ENCODE results near the gene AKT3. TPM values are rescaled to one million over a fixed set of nuclear protein-coding genes. Genes with fewer than 3 reads are reported as not detected.

Gene AKT3
- total RNA-seq, 1 donor from 2014 or later, result 38.5 TPM

GRCh38 chr1:243575070-243575469, 275.0 kb downstream of the AKT3 start:
- Mint-ChIP-seq H3K4me3 (no peak overlapping the region), H3K27ac (no peak overlapping the region), H3K36me3 (ENCODE audit: low read depth) (peaks cover 11% of the 10 kb centered on the region), H3K27me3 (no peaks in the 10 kb centered on the region), H3K4me1 (no peaks in the 10 kb centered on the region), H3K9me3 (no peaks in the 10 kb centered on the region)
- intact Hi-C loops (cut with micrococcal nuclease), result no loop called here
- no peak for DNase-seq

- no peaks in the 10 kb centered on the region for H3K27me3 Mint-ChIP-seq
- no peak for DNase-seq
- no peak overlapping the region for H3K4me3 Mint-ChIP-seq
- no peaks in the 10 kb centered on the region for H3K4me1 Mint-ChIP-seq
- no peak overlapping the region for H3K27ac Mint-ChIP-seq
- H3K36me3 Mint-ChIP-seq (ENCODE audit: low read depth), result peaks cover 11% of the 10 kb centered on the region
- H3K9me3 Mint-ChIP-seq, result no peaks in the 10 kb centered on the region
- intact Hi-C loops (cut with micrococcal nuclease), result no loop called here
Measured at GRCh38 chr1:243572940-243573339, 277.1 kb downstream of the AKT3 start.

- Mint-ChIP-seq H3K4me1 (no peaks in the 10 kb centered on the region), H3K27ac (no peak overlapping the region), H3K4me3 (no peak overlapping the region), H3K36me3 (ENCODE audit: low read depth) (peaks cover 11% of the 10 kb centered on the region), H3K9me3 (no peaks in the 10 kb centered on the region), H3K27me3 (no peaks in the 10 kb centered on the region)
- intact Hi-C loops (cut with micrococcal nuclease), result no loop called here
- DNase-seq, result no peak
Measured at GRCh38 chr1:243568793-243569192, 281.2 kb downstream of the AKT3 start.

DNA sequence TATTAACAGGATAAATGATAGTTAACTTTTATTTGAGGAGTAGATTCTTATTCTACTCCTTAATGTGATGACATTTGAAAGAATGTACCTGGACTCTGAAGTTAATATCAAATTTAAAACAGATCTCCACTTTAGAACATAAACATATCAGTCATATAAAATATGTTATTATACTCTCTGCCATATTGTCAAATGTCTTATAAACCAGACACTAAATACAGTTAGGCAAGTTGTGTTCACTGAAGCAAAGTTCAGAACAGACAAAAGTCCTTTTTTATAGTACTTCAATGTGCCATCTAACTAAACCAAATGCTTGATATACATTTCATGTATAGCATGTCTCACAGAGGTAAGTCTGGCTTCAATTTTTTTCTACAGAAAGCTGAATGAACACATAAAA, 285.2 kb downstream of the AKT3 start:
- Mint-ChIP-seq H3K27ac (no peak overlapping the region), H3K4me3 (no peak overlapping the region), H3K4me1 (no peaks in the 10 kb centered on the region), H3K9me3 (no peaks in the 10 kb centered on the region), H3K36me3 (ENCODE audit: low read depth) (peaks cover 17% of the 10 kb centered on the region), H3K27me3 (no peaks in the 10 kb centered on the region)
- intact Hi-C loops (cut with micrococcal nuclease), result no loop called here
- no peak for DNase-seq

- Mint-ChIP-seq H3K9me3 (no peaks in the 10 kb centered on the region), H3K4me3 (no peak overlapping the region), H3K36me3 (ENCODE audit: low read depth) (peaks cover 17% of the 10 kb centered on the region), H3K27ac (no peak overlapping the region), H3K4me1 (no peaks in the 10 kb centered on the region), H3K27me3 (no peaks in the 10 kb centered on the region)
- no peak for DNase-seq
- intact Hi-C loops (cut with micrococcal nuclease), result no loop called here
Measured at GRCh38 chr1:243563732-243564131, 286.3 kb downstream of the AKT3 start.

GRCh38 chr1:243562473-243562872, 287.6 kb downstream of the AKT3 start:
- Mint-ChIP-seq H3K27ac (no peak overlapping the region), H3K4me3 (no peak overlapping the region), H3K4me1 (no peaks in the 10 kb centered on the region), H3K36me3 (ENCODE audit: low read depth) (peaks cover 16% of the 10 kb centered on the region), H3K9me3 (no peaks in the 10 kb centered on the region), H3K27me3 (no peaks in the 10 kb centered on the region)
- intact Hi-C loops (cut with micrococcal nuclease), result no loop called here
- no peak for DNase-seq

DNA sequence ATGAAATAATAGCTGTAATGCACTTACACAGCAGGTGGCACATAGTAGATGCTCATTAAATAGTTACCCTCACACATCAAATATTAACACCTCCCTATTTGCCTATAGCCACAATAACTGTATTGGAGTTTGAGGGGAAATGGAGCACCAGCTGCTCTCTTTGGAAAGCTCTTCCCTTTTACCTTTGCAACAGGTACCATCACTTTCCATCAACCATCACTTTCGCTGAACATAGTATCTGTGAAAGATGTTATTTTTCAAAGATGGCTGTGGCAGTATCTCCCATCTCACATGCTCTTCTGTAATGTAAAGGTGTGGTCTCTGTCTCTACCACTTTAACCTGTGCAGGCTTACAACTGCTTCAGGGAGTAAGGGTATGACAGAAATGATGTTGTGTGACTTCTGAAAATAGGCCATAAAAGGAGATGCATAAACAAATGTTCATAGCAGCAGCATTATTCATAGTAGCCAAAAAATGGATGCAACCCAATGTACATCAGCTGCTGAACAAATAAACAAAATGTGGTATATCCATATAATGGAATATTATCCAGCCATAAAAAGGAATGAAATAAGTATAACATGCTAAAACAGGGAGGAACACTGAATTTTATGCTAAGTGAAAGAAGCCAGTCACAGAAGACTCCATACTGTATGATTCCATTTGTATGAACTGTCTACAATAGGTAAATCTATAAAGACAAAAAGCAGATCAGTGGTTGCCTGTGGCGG, 288.3 kb downstream of the AKT3 start:
- DNase-seq, result no peak
- H3K9me3 Mint-ChIP-seq, result no peaks in the 10 kb centered on the region
- intact Hi-C loops (cut with micrococcal nuclease), result no loop called here
- peaks cover 15% of the 10 kb centered on the region for H3K36me3 Mint-ChIP-seq (ENCODE audit: low read depth)
- H3K27ac Mint-ChIP-seq, result no peak overlapping the region
- no peaks in the 10 kb centered on the region for H3K27me3 Mint-ChIP-seq
- no peaks in the 10 kb centered on the region for H3K4me1 Mint-ChIP-seq
- no peak overlapping the region for H3K4me3 Mint-ChIP-seq

- Mint-ChIP-seq H3K4me1 (no peaks in the 10 kb centered on the region), H3K9me3 (no peaks in the 10 kb centered on the region), H3K36me3 (ENCODE audit: low read depth) (peaks cover 12% of the 10 kb centered on the region), H3K4me3 (no peak overlapping the region), H3K27me3 (no peaks in the 10 kb centered on the region), H3K27ac (no peak overlapping the region)
- DNase-seq, result no peak
- intact Hi-C loops (cut with micrococcal nuclease), result no loop called here
Measured at GRCh38 chr1:243559575-243560162, 290.4 kb downstream of the AKT3 start.

GRCh38 chr1:243558576-243558975, 291.5 kb downstream of the AKT3 start:
- DNase-seq, result no peak
- no peaks in the 10 kb centered on the region for H3K27me3 Mint-ChIP-seq
- intact Hi-C loops (cut with micrococcal nuclease), result no loop called here
- H3K27ac Mint-ChIP-seq, result no peak overlapping the region
- no peaks in the 10 kb centered on the region for H3K9me3 Mint-ChIP-seq
- H3K36me3 Mint-ChIP-seq (ENCODE audit: low read depth), result peaks cover 10% of the 10 kb centered on the region
- H3K4me1 Mint-ChIP-seq, result no peaks in the 10 kb centered on the region
- no peak overlapping the region for H3K4me3 Mint-ChIP-seq

DNA sequence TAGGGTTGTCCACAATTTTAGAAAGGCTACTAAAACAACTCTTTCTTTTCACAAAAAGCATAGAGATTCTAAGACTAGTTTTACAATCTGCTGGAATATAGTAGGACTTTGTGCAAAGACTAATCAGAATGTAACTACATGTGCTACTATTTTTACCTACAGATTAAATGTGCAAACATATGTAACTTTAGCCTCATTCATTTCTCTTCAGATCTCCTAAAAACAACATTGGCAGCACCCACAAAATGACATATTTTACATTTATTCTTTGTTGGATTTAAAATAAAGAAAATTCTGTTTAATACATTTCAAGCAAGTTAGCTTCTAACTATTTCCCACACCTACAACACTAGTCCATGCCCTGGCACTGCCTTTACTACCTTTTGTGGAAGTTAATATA, 292.2 kb downstream of the AKT3 start:
- H3K27ac Mint-ChIP-seq, result no peak overlapping the region
- no peaks in the 10 kb centered on the region for H3K27me3 Mint-ChIP-seq
- DNase-seq, result no peak
- H3K9me3 Mint-ChIP-seq, result no peaks in the 10 kb centered on the region
- peaks cover 10% of the 10 kb centered on the region for H3K36me3 Mint-ChIP-seq (ENCODE audit: low read depth)
- H3K4me1 Mint-ChIP-seq, result no peaks in the 10 kb centered on the region
- no peak overlapping the region for H3K4me3 Mint-ChIP-seq
- intact Hi-C loops (cut with micrococcal nuclease), result no loop called here

GRCh38 chr1:243554686-243555085, 295.4 kb downstream of the AKT3 start:
- no peak overlapping the region for H3K4me3 Mint-ChIP-seq
- peaks cover 1% of the 10 kb centered on the region for H3K36me3 Mint-ChIP-seq (ENCODE audit: low read depth)
- no peak for DNase-seq
- H3K27ac Mint-ChIP-seq, result no peak overlapping the region
- H3K4me1 Mint-ChIP-seq, result no peaks in the 10 kb centered on the region
- intact Hi-C loops (cut with micrococcal nuclease), result no loop called here
- no peaks in the 10 kb centered on the region for H3K27me3 Mint-ChIP-seq
- no peaks in the 10 kb centered on the region for H3K9me3 Mint-ChIP-seq

DNA sequence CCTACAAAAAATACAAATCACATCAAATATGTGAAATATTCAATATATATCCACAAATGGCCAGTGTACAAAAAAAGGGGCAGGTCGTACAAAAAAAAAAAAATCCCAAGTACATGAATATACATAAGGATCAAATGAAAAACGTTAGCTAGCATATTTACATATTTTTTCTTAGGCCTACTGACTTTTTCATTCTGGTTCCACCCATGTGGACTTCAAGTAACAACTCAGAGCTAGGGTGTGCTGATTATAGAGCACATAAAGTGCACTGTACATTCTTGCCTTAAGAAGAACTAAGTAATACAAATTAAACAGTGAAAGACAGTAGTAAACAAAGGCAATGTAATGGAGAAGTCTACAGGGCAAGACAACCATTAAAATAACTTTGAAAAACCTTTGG, 297.0 kb downstream of the AKT3 start:
- Mint-ChIP-seq H3K4me1 (peaks cover 3% of the 10 kb centered on the region), H3K36me3 (ENCODE audit: low read depth) (peaks cover 1% of the 10 kb centered on the region), H3K4me3 (no peak overlapping the region), H3K27me3 (no peaks in the 10 kb centered on the region), H3K9me3 (no peaks in the 10 kb centered on the region), H3K27ac (no peak overlapping the region)
- DNase-seq, result no peak
- intact Hi-C loops (cut with micrococcal nuclease), result no loop called here

DNA sequence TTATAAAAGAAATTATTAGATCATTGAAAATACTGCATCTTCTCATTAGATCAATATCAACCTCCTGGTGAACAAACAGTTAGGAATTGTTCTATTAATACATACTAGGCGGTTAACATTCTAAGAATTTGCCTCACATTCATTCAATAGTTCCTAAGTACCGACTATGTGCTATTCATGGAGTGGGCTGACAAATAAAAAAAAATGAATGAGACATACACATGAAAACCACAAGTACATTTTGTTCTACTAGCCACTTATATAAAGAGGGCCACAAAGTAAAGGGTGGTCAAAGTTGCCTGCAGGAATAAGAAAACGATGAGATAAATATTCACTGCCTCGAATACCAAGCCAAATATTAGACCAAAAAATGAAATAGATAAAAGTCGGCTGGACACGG, 299.8 kb downstream of the AKT3 start:
- DNase-seq, result no peak
- Mint-ChIP-seq H3K36me3 (ENCODE audit: low read depth) (peaks cover 1% of the 10 kb centered on the region), H3K4me3 (no peak overlapping the region), H3K27me3 (no peaks in the 10 kb centered on the region), H3K9me3 (no peaks in the 10 kb centered on the region), H3K4me1 (peaks cover 3% of the 10 kb centered on the region), H3K27ac (no peak overlapping the region)
- intact Hi-C loops (cut with micrococcal nuclease), result no loop called here

DNA sequence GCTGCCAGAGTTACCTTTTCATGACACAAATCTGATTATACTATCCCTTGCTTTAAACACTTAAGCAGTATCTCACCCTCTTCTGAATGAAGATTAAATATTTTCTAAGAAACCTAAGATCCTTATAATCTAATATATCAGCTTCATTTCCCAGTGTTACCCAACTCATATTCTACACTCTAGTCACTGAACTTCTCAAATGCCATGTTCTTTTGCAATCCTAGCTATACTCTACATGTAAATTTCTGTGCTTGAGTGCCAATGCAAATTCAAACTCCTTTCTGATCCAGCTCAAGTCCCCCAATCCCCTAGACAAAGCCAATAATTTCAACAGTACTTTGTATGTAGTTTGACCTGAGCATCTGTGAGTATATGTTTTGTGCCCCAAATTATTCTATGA, 300.3 kb downstream of the AKT3 start:
- Mint-ChIP-seq H3K36me3 (ENCODE audit: low read depth) (peaks cover 1% of the 10 kb centered on the region), H3K4me3 (no peak overlapping the region), H3K27ac (no peak overlapping the region), H3K27me3 (no peaks in the 10 kb centered on the region), H3K4me1 (peaks cover 3% of the 10 kb centered on the region), H3K9me3 (no peaks in the 10 kb centered on the region)
- no peak for DNase-seq
- intact Hi-C loops (cut with micrococcal nuclease), result no loop called here

GRCh38 chr1:243549108-243549507, 300.9 kb downstream of the AKT3 start:
- intact Hi-C loops (cut with micrococcal nuclease), result no loop called here
- Mint-ChIP-seq H3K27ac (no peak overlapping the region), H3K36me3 (ENCODE audit: low read depth) (peaks cover 1% of the 10 kb centered on the region), H3K27me3 (no peaks in the 10 kb centered on the region), H3K9me3 (no peaks in the 10 kb centered on the region), H3K4me1 (peaks cover 3% of the 10 kb centered on the region), H3K4me3 (no peak overlapping the region)
- no peak for DNase-seq

Data from activated CD4-positive, alpha-beta T cell treated with anti-CD3 and anti-CD28 coated beads, Interleukin-2, amount 10 ng/mL, durations not matched to agents 24 days and 14 days (primary cell).